ENCODE measurements around the gene C1QTNF1. TPM values are rescaled to one million over a fixed set of nuclear protein-coding genes. Genes with fewer than 3 reads are reported as not detected.

C1QTNF1 gene, protein sequence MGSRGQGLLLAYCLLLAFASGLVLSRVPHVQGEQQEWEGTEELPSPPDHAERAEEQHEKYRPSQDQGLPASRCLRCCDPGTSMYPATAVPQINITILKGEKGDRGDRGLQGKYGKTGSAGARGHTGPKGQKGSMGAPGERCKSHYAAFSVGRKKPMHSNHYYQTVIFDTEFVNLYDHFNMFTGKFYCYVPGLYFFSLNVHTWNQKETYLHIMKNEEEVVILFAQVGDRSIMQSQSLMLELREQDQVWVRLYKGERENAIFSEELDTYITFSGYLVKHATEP
- total RNA-seq (10 to 100 TPM in 1 of 2 donors, 1 to 10 TPM in 1; 7.4 to 35.7 TPM), polyA plus RNA-seq (10 to 100 TPM; 24.3 to 84.5 TPM)
- long read RNA-seq, donor 1, partial matches to known transcripts: 0 of 3 reads
- long read RNA-seq, donor 1, other reads (novel, unspliced or antisense): 0 of 3 reads
- long read RNA-seq, donor 2, partial matches to known transcripts: 0 of 1 reads
- long read RNA-seq, donor 2, other reads (novel, unspliced or antisense): 0 of 1 reads
- long read RNA-seq, donor 3: 0 reads
- long read RNA-seq, donor 4, partial matches to known transcripts: 0 of 1 reads
- long read RNA-seq, donor 4, other reads (novel, unspliced or antisense): 0 of 1 reads
- long read RNA-seq, donor 5: 0 reads

DNA sequence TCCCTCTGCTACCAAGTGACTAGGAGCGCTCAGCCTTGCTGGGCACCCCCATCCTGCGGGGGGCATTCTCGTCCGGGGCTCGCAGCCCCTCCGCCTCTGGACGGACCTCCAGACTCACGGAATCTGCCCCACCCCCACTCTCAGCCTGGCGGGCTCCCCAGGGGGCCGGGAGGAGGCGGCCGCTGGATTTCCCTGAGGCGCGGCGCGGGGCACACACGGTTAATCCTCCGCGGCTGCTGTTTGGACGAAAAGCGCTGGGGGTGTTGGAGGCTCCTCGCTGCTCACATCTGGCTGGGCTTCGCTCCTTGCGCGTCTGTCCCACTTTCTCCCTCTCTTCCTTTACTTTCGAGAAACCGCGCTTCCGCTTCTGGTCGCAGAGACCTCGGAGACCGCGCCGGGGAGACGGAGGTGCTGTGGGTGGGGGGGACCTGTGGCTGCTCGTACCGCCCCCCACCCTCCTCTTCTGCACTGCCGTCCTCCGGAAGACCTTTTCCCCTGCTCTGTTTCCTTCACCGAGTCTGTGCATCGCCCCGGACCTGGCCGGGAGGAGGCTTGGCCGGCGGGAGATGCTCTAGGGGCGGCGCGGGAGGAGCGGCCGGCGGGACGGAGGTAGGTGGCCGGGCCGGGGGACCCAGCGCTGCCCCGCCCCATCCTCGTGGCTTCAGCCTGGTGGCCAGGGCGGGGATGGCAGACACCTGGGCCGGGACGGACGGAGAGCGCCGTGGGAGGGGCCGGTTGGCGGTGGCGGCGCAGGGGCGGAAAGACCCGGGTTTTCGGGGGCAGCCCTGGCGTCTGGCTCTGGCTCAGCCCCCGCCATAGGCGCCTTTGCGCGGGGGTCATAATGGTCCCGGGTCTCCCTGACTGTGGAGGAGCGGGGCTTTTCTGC lies at the start of gene C1QTNF1:
Gene C1QTNF1, plus strand, starts transcription at position 284 of the 886 bp plus-strand sequence. CDS start 19,800 bp downstream, outside the sequence.
- no peak for TF ChIP-seq CTCF (IDR thresholded peaks at IDR 0.05; ENCODE audit: control extremely low read depth, extremely low read depth)
- peaks cover 0 to 64% (median 9%) of the 10 kb centered on the region in 3 donors for H3K27me3 ChIP-seq (ENCODE audit: control insufficient read depth in 3 of 3, insufficient read depth in 3 of 3, low read length in 2 of 3)
- H3K9me3 ChIP-seq (ENCODE audit: control insufficient read depth in 4 of 4, insufficient read depth in 3 of 4, low read length in 3 of 4): no peaks in the 10 kb centered on the region
- DNase-seq (peak; percentile 64 to 81 (median 75)), ATAC-seq (ENCODE audit: insufficient read depth, low FRiP score) (no peak)
- peak within 1 kb of the TSS in 1 of 2 donors; percentile 23 for H3K9ac ChIP-seq (ENCODE audit: insufficient read depth in 1 of 2, low read length in 2 of 2)
- H3K4me3 ChIP-seq: peak within 1 kb of the TSS; percentile 42
- no peaks in the 10 kb centered on the region for H3K36me3 ChIP-seq (ENCODE audit: control insufficient read depth in 4 of 4, insufficient read depth in 4 of 4, low read length in 4 of 4)
- 2% methylated on average over 67 to 77 of the region's 77 CpGs for WGBS, 2 donors
- peaks cover 8 to 51% (median 16%) of the 10 kb centered on the region in 5 donors for H3K4me1 ChIP-seq (ENCODE audit: control insufficient read depth in 5 of 5, insufficient read depth in 5 of 5, low read length in 5 of 5)
- peak within 1 kb of the TSS; percentile 62 to 82 for H3K27ac ChIP-seq (ENCODE audit: low read depth in 1 of 2, low read length in 1 of 2)

DNA sequence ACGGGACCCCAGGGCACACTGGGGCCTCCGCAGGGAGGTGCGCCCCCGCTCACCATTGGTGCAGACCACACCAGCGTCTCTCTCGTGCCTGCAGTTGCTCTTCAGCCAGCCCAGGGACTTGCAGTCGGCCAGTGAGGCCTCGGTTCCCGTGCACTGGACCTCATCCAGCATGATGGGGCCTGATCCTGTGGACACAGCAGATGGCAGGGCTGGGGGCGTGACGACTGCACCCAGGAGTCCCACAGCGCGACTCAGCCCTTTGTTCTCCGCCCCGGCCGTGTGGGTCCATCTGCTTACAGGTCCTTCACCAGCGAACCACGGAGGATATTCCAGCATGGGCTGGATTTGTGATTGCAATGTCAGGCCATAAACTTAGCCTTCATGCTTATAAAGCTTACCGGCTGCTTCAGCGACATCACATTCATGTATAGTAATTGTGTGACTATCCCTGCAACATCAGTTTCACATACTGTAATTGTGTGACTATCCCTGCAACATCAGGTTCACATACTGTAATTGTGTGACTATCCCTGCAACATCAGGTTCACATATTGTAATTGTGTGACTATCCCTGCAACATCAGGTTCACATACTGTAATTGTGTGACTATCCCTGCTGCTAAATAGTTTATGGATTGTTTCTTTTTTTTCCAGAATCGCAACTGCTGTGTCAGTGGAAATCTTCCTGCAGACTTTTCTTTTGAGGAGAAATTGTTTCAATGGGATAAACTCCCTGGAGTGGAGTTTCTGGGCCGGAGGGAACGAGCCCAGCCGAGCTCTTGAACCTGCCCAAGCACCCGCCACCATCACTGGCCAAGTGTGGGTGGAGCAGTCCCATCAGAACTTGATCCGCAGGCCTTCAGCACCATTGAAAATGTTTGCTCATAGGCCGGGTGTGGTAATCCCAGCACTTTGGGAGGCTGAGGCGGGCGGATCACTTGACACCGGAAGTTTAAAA lies 49.1 kb upstream of the C1QTNF1 start:
- Histone ChIP-seq H3K9me3 (ENCODE audit: control insufficient read depth in 4 of 4, insufficient read depth in 3 of 4, low read length in 3 of 4) (no peaks in the 10 kb centered on the region), H3K27ac (ENCODE audit: low read depth in 1 of 2, low read length in 1 of 2) (peak overlapping the region in 1 of 2 donors; percentile 22), H3K4me1 (ENCODE audit: control insufficient read depth in 5 of 5, insufficient read depth in 5 of 5, low read length in 5 of 5) (peaks cover 9 to 50% (median 24%) of the 10 kb centered on the region in 5 donors), H3K36me3 (ENCODE audit: control insufficient read depth in 4 of 4, insufficient read depth in 4 of 4, low read length in 4 of 4) (peaks cover 0 to 9% (median 5%) of the 10 kb centered on the region in 4 donors), H3K4me3 (no peak overlapping the region), H3K27me3 (ENCODE audit: control insufficient read depth in 3 of 3, insufficient read depth in 3 of 3, low read length in 2 of 3) (no peaks in the 10 kb centered on the region), H3K9ac (ENCODE audit: insufficient read depth in 1 of 2, low read length in 2 of 2) (peak overlapping the region in 1 of 2 donors; percentile 42)
- 68 to 77% methylated on average over 30 of the region's 30 CpGs for WGBS, 2 donors
- DNase-seq (peak; percentile 65 to 90 (median 86)), ATAC-seq (ENCODE audit: insufficient read depth, low FRiP score) (peak; percentile 35)
- no peak for TF ChIP-seq CTCF (IDR thresholded peaks at IDR 0.05; ENCODE audit: control extremely low read depth, extremely low read depth)
